Fibroblast of skin of abdomen (primary cell): ENCODE results near the gene C1orf35.

Source experiments
- DNase-seq: peaks from one replicate; pipeline ENCODE4 v3.0.0-alpha.2; 2013

The C1orf35 gene

DNA sequence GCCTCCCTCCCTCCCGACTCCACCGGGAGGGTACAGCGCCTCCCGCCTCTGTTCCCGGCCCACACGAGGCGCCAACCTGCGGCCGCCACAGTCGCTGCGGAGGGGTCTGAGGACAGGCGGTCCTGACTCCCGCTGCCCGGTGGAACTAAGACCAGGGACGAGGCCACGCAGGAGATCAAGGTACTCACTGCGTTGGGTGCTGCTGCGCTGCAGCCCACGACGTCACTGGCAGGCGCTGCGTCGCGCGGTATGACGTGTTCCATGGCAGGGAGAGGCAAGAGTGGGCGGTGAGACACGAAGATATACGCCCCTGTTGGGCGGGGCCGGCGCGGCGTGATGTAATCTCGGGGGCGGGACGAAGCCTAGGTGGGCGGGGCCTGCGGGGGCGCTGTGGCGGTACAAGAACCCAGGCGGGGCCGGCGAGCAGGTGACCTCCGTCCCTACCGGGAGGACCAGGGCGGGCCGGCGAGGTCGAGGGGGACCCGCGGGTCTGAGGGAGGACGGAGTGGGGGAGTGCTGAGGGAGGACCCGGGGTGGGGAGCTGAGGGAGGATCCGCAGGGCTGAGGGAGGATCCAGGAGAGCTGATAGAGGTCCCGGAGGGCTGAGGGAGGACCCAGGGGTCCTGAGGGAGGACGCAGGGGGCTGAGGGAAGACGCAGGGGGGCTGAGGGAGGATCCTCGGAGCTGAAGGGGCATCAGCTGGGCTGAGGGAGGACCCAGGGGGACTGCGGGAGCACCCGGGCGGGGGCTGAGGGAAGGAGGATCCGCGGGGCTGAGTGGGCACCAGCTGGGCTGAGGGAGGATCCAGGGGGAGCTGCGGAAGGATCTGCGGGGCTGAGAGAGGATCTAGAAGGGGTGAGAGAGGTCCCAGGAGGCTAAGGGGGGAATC lies 6.2 kb upstream of the C1orf35 start, which contains the start of gene MRPL55:
Gene MRPL55 (minus strand): TSS at position 227 of the 889 bp plus-strand sequence. CDS start 1,039 bp downstream, outside the sequence.
- DNase-seq: peak; percentile 96

DNA sequence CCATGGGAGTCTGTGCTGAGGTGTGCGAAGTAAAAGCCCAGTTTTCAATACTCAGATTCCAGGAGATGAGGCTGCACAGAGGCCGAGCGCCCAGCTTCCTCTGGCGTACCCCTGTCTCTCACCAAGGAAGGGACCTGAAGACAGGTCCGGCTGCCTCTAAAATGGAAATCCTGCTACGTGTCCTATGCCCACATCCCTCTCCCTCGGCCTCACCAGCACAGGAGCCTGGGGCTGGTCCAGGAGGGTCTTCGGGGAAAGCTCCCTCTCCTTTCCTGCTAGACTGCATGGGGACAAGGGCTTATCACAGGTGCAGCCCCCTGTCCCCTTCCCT lies 5.6 kb upstream of the C1orf35 start:
- DNase-seq: no peak

DNA sequence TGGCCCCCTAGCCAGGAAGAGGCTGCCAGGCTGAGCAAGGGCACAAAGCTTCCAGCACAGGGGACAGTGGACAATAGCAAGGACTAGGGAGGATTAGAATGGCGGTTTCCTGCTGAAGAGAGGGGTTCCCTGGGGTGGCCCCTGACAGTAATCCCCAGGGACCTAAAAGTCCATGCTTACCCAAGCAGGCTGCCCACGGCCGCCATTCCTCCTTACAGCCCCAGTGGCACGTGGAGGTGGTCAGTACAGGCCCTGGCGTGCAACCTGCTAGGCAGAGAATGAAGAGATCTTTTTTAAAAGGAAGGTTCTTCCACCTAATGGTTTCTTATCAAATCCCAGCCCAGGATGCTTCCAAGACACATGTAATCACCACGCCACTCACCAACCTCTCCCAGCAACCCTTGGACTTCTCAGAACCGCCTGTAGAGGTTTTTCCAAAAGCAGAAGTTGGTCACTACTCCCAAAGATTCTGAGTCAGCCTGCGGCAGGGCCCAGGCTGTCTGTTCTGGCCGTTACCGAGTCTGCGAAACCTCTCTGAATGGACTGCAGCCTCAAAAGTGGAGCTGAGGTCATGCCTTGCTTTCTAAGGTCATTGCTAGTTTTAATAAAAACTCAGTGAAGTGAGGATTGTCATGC lies 5.0 kb upstream of the C1orf35 start:
- no peak for DNase-seq

DNA sequence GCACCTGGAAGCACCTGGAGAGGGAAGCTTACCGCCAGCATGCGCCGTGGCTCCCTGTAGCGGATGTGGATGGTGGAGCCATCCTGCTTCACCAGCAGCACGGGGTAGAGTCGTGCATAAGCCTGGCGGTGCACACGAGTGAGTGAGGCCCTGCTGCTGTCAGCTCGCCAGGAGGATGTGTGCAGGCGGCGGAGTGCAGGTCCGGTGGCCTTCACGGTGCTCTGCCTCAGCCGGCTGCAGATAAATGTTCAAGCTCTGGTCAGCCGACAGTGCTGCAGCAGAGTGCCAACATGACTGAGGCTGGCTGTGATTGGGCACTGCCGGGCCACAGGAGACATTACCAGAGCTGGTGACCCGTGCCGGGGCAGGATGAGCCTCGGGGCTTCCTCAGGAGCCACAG lies 4.5 kb upstream of the C1orf35 start:
- no peak for DNase-seq

DNA sequence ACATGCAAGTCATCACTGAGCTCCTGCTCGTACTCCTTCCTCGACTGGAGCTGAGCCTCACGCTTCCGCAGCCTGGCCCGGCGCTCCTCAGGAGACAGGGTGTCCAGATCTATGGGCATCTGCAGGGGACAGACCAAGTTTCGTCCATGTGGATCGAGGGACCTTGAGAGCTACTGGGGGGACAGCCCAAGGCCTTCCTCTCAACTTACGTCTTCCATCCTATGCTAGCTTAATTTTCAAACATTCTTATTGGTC lies 3.6 kb upstream of the C1orf35 start:
- no peak for DNase-seq

DNA sequence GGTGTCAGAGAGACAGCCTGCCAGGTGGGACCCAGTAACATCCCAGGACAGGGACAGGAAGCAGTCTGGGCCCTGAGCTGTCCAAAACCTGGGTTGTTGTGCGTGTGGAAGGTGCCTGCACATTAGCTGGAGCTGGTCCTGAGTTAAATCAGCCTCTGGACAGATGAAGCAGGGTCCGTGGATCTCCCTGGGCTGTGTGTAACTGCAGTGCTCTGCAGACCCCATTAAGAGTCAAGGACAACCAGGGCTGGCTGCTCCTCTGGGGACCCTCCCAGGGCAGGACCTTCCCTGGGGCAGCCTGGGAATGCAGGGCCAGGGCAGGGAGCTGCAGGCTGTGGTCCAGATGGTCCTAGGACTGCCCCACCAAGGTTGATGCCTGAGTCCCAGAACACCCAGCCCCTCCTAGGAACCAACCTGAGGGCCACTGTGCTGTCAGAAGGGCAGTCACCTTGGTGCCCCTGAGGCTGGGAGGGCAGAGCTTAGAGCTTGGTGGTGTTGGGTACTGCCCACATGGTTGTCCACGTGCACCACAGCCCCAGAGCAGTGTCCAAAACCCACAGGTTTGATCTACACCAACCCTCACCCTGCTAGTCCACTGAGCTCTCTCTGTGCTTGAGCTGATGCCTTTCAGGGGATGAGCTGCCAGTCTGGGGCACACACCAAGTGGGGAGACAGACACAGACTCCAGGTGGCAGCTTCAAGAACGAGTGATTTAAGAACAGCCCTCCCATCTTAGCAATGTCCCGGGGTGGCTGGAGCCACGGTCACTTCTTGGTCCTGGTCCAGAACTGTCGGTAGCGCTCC lies 3.1 kb upstream of the C1orf35 start:
- DNase-seq: no peak

DNA sequence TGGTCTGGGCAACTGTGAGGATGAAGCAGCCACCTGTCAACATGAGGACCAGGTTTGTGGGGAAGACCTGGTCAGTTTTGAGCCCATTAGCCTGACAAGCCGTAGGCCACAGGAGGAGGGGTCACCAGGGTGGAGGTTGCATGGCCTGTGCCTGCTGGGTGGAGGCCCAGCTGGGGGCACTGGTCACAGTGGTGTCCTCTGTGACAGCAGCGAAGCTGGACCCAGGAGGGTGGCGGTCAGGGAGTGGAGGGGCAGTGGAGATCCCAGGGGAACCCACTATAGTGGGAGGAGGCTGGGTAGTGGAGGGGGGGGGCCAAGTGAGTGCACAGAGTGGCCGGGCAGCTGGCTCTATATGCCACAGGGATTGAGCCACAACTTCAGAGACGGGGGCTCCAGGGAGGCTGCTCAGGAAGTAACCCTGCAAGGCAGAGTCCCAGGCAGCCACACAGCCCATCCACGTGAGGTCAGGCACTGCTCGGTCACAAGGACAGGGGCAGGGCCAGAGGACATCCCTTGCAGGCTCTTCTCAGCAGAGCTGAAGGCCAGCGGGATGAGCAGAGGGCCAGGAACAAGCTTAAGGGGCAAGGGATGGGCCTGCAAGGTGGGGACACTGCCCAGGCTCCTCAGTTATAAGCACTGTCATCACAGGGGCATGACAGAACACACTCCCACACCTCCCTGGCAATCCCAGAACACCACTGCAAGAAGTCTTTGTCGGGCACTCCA lies 2.3 kb upstream of the C1orf35 start:
- no peak for DNase-seq

DNA sequence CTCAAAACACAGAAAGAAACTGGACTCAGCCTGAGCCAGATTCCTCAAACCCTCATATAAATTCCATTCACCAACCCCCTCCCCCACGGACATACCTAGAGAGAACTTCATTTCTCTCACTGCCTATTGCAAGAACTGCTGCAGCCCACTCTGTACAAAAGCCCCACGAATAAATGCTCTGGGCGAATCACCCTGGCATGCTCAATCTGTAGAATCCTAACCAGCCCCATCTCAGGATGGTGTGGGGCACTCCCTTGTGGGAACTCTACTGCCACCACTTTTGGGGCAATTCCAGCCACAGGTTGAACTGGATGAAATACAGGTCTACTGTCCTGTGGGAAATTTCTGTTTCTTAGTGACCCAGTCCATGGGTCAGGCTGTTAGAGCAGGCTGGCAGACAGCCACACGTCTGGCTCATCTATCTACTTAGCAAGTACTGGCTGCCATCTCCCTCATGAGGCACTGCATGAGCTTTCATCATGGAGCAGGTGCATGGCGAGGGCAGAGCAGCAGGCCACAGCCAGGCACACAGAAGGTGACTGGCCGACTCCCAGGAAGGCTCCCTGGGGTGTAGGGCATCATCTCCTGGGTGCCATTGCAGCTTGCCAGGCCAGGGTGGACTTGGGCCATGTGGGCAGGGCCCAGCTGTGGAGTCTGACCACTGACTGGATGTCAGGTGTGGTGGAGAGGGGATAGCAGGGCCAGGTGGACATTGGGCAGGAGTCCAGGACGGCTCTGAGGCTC lies 1.6 kb upstream of the C1orf35 start:
- DNase-seq: no peak

DNA sequence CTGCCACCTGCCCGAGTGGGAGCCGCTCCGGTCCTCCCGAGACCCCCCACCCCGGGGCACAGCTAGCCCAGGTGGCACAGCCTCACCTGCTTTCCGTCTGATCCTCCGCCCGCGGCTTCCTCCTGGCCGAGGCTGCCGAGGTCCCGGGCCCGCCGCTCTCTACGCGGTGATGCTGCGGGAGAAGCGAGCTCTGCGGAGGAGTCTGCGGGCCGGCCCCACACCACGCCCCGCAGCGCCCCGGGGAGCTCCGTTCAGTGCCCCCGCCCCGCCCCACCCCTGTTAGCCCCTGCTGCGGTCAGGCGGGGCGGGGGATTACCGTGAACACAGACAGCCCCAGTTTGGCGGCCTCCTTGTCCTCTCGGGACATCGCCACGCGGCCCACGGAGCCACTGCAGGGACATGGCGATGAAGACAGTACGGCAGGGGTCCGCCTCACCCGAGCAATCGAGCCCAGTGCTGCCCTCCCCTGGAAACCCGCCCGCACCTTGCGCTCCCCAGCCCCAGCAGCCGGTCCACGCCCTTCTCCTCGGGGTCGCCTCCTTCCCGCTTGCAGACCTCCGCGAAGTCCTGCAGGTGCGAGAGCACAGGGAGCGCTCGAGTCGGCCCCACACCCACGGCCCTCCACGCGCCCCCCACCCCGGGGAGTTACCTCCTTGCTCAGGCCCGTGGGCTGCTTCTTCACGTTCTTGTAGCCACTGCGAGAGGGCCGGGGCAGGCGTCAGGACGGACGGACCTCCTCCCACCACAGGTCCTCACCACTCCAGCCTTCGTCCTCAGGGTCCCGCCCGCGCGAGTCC lies 933 bp downstream of the C1orf35 start:
- no peak for DNase-seq

DNA sequence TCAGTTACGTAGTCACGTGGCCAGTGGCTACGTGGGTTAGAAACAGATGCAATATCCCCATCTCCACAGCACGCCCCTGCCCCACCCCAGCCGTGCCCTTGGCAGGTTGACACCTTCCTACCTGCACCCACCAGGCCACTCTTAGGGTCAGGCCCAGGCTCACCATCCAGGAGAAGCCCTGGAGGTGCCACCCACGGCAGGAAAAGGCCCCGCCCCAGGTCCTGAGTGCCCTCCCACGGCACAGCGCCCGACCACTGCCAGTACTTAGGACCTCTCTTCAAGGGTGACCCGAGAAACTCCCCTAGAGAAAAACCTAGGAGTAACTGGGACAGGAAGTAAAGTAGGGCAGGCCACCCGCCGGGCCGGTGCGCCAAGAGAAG lies 1.5 kb downstream of the C1orf35 start:
- no peak for DNase-seq

DNA sequence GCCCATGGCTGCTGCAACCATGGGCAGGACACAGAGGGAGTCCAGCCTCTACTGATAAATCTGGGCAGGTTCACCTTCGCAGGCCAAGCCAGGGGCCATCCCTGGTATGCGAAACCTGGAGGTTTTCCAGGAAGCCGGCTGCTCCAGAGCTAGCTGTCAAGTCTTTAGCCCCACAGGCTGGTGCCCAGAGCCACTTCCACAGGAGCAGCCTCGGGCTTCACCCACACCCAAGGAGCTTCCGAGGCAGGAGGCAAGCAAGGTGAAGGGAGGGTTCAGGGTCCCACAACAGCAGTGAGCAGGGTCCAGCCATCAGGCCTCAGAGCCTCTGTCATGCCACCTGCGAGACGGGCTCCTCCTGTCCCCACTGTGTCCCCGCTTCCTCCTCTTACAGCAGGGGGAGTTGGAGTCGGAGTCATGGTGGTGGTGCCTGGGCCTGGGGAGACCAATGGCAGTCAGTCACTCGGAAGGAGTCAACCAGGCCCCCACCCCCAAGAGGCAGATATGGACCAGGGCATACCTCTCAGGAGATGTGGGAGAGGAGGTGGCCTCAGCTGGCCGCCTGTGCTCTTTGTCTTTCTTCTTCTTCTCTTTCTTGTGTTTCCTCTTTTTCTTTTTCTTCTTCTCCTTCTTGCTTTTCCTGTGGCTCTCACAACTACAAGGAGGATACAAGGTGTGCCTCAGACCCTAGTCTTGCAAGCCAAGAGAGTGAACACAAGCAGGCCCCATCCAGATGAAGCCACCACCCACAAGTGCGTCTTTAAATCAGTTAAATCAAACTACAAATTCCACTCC lies 2.1 kb downstream of the C1orf35 start:
- DNase-seq: no peak

DNA sequence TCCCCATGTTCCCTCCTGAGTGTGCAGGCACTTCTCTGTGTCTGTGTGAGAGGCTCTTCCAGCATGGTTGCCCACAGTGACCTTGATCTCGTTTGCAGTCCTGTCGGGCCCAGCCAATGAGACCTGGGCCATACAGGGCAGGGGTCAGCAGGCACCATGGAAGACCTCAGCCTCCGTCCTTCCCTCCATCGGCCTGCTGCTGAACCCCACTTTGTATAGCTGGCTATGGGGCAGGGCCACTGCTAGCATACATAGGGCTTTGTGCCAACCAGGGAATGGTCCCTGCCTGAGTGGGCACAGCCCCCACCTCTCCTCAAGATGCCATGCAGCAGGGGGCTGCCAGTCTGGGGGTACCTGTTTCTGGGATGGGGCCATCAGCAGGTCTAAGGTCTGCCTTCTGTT lies 3.8 kb downstream of the C1orf35 start:
- DNase-seq: no peak

DNA sequence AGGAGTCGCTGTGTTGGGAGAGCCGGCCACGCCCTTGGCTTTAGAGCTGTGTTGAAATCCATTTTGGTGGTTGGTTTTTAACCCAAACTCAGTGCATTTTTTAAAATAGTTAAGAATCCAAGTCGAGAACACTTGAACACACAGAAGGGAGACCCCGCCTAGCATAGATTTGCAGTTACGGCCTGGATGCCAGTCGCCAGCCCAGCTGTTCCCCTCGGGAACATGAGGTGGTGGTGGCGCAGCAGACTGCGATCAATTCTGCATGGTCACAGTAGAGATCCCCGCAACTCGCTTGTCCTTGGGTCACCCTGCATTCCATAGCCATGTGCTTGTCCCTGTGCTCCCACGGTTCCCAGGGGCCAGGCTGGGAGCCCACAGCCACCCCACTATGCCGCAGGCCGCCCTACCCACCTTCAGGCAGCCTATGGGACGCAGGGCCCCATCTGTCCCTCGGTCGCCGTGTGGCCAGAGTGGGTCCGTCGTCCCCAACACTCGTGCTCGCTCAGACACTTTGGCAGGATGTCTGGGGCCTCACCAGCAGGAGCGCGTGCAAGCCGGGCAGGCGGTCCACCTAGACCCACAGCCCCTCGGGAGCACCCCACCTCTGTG lies 4.7 kb downstream of the C1orf35 start:
- no peak for DNase-seq

DNA sequence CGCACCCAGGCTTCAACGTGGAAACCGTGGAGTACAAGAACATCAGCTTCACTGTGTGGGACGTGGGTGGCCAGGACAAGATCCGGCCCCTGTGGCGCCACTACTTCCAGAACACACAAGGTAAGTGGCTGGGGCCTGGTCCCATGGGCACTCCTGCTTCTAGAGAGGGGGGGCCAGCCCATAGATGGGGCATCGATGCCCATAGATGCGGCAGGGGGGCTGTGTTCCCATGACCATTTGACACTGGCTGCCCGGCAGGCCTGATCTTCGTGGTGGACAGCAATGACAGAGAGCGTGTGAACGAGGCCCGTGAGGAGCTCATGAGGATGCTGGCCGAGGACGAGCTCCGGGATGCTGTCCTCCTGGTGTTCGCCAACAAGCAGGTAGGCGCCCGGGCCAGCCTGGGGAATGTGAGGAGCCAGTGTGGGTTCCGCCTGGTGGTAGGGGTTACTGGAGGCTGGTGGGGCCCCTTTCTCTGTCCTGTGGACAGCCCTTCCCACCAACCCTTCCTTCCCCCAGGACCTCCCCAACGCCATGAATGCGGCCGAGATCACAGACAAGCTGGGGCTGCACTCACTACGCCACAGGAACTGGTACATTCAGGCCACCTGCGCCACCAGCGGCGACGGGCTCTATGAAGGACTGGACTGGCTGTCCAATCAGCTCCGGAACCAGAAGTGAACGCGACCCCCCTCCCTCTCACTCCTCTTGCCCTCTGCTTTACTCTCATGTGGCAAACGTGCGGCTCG lies 5.6 kb downstream of the C1orf35 start:
- DNase-seq: no peak

DNA sequence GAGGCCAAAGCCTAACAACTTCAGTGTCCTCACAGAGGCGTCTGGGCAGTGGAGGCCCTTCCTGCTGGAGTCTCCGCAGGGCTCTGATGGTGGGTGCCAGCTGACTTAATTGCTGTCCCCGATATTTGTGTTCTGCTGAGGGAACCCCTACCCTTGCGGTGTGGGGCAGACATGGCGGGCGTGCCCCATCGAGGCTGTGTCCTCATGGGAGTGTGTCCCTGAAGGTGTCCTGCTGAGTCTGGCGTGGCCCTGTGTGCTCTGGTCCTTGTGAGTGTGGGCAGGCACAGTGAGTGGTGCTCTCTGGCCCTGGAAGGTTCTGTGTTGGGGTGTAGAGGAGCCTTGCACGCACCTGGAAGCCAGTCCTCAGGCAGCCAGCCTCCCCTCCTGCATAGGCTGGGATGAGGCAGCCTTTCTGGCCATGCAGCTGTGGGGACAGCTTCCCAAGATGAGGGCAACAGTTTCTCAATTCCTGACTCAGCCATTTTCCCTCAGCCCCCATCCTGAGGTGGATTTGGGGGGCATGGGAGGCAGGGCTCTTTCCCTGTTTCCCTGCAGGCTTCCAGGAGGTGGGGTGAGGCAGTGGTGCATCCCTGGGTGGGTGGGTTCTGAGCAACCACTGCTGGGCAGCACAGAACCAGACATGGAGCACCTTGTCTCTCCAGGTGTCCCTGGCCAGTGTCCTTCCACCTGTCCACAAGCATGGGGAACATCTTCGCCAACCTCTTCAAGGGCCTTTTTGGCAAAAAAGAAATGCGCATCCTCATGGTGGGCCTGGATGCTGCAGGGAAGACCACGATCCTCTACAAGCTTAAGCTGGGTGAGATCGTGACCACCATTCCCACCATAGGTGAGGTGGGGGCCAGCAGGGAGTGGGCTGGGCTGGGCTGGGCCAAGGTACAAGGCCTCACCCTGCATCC lies 6.5 kb downstream of the C1orf35 start:
- DNase-seq: no peak

DNA sequence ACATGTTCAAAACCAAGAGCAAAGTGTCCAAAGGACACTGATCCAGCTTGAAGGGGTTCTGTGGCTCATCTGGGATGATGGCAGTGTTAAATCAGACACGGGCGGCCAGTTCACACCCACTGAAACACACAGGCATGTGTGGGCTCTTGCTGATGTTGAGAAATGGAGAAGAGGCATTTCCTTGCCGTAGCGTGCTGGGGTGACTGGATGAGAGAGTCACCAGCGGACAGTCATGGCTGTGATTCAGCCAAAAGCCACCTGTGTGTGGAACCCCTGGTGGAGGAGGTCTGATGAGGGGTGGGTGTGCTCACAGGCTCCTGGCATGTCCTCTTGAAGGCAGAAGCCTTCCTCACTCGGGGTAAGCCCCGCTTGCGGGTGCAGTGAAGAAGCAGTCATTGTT lies 7.2 kb downstream of the C1orf35 start:
- no peak for DNase-seq

DNA sequence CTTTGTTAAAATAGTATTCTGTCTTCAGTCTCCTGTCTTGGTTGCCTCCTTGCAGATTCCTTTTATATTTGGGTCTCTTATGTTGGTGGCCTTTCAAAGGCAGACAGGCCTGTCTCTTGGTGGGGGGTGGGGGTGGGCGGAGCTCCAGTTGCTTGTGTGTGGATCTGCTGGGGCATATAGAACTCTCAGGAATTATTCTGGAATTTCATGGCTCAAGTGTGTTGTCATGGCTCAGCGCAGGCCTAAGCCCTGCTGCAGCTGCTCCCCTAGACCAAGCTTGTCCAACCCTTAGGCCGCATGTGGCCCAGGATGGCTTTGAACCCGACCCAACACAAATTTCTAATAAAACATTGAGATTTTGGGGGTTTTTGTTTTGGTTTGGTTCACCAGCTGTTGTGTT lies 8.0 kb downstream of the C1orf35 start:
- no peak for DNase-seq

DNA sequence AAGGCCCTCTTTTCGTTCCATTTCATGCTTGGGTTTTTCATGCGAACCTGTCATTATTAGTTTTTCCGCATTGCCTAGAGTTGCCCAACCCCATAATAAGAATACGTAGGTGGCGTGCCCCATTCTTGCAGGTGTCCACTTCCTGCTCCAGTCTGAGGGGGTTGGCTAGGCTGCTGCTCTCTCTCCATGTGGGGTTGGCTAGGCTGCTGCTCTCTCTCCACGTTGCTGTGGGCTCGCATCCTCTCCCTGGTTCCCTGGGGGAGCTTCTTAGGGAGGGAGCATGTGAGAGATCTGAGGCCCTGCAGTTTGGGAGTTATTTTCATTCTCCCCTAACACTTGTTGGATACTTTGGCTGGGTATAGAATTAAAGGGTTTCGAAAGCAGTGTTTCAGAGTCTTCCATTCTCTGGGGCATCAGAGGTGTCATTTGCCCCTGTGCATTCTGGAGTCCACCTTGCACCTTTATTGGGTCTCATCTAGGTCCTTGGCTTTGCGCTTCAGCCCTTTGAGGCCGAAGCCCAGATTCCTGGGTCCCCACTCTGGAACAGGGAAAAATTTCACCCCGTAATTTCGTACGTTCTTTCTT lies 8.6 kb downstream of the C1orf35 start:
- DNase-seq: no peak
